IMR-90 (cell line): ENCODE measurements around the gene HYLS1. TPM values are rescaled to one million over a fixed set of nuclear protein-coding genes. Genes with fewer than 3 reads are reported as not detected.

Experiments used
- ATAC-seq: fragments of 200-7000 bp; cut with Tn5 transposase; 2 replicates; pipeline ENCODE4 v1.9.1; 2020; ENCODE audit warnings: low read depth, mild to moderate bottlenecking, moderate library complexity
- BruUV-seq: library from RNA; stranded (reverse); fragments of 400-500 nt; replicated peaks from 2 replicates; lab custom pipeline; 2021; lab: Mats Ljungman, UMichigan
- CTCF ChIA-PET: fragments of 300-600 bp; formaldehyde crosslinking; extraction: SDS; loops from one replicate; lab custom pipeline; 2021; ENCODE audit warnings: antibody characterized with exemption; lab: Yijun Ruan, JAX
- POLR2A ChIA-PET: fragments of 300-600 bp; sonication (Branson Sonifier 250); formaldehyde crosslinking; loops from one replicate; lab custom pipeline; 2022; ENCODE audit warnings: antibody characterized with exemption; ENCODE audit not compliant: unreplicated experiment; lab: Charles Lee
- DNase-seq: peaks from one replicate; pipeline ENCODE4 v3.0.0; 2013
- H2AFZ ChIP-seq: replicated peaks from 2 replicates; pipeline ENCODE3; 2013; ENCODE audit warnings: low read length, mild to moderate bottlenecking; ENCODE audit not compliant: poor library complexity
- H2AK5ac ChIP-seq: 2 replicates; pipeline ENCODE4 v1.6.1; 2013; ENCODE audit warnings: low read depth, low read length, inconsistent platforms
- H2AK9ac ChIP-seq: replicated peaks from 2 replicates; pipeline ENCODE3; 2013; ENCODE audit warnings: mild to moderate bottlenecking, low read depth, low read length, moderate library complexity; ENCODE audit not compliant: poor library complexity
- H2BK120ac ChIP-seq: 2 replicates; pipeline ENCODE4 v1.6.1; 2013; ENCODE audit warnings: low read depth, low read length, inconsistent platforms
- H2BK15ac ChIP-seq: 3 replicates; pipeline ENCODE4 v1.6.1; 2013; ENCODE audit warnings: low read depth, low read length, inconsistent platforms
- H2BK20ac ChIP-seq: 2 replicates; pipeline ENCODE4 v1.6.1; 2013; ENCODE audit warnings: low read depth, mild to moderate bottlenecking, inconsistent platforms, low read length, moderate library complexity
- H2BK5ac ChIP-seq: 2 replicates; pipeline ENCODE4 v1.6.1; 2013; ENCODE audit warnings: mild to moderate bottlenecking, low read depth, low read length, inconsistent platforms; ENCODE audit not compliant: poor library complexity, severe bottlenecking
- H3K14ac ChIP-seq: replicated peaks from 2 replicates; pipeline ENCODE4 v1.6.1; 2013; ENCODE audit warnings: low read depth, low read length, inconsistent platforms
- H3K18ac ChIP-seq: 2 replicates; pipeline ENCODE4 v1.6.1; 2013; ENCODE audit warnings: low read depth, low read length, control low read depth
- H3K23ac ChIP-seq: 2 replicates; pipeline ENCODE4 v1.6.1; 2013; ENCODE audit warnings: low read depth, low read length, inconsistent platforms
- H3K27ac ChIP-seq: 2 replicates; pipeline ENCODE4 v1.5.1; 2013; ENCODE audit warnings: mild to moderate bottlenecking, control low read depth, low read length; ENCODE audit not compliant: insufficient read depth
- H3K27me3 ChIP-seq: 2 replicates; pipeline ENCODE4 v1.6.1; 2013; ENCODE audit warnings: low read length; ENCODE audit not compliant: control insufficient read depth, insufficient read depth
- H3K36me3 ChIP-seq: 2 replicates; pipeline ENCODE4 v1.6.1; 2013; ENCODE audit warnings: low read length, mixed read lengths; ENCODE audit not compliant: control insufficient read depth, insufficient read depth
- H3K4ac ChIP-seq: 2 replicates; pipeline ENCODE4 v1.6.1; 2013; ENCODE audit warnings: low read depth, low read length, inconsistent platforms
- H3K4me1 ChIP-seq: 2 replicates; pipeline ENCODE4 v1.6.1; 2013; ENCODE audit warnings: low read length, mixed read lengths; ENCODE audit not compliant: control insufficient read depth, insufficient read depth
- H3K4me2 ChIP-seq: 2 replicates; pipeline ENCODE4 v1.6.1; 2013; ENCODE audit warnings: low read depth, mild to moderate bottlenecking, control low read depth, low read length, moderate library complexity
- H3K4me3 ChIP-seq: 2 replicates; pipeline ENCODE4 v1.5.1; 2013; ENCODE audit warnings: low read depth, mild to moderate bottlenecking, control low read depth, low read length, moderate library complexity; ENCODE audit not compliant: insufficient read depth
- H3K56ac ChIP-seq: 2 replicates; pipeline ENCODE4 v1.6.1; 2013; ENCODE audit warnings: low read length, inconsistent platforms; ENCODE audit not compliant: insufficient read depth; ENCODE audit errors: extremely low read depth
- H3K79me1 ChIP-seq, 2 experiments: 2 replicates each; pipeline ENCODE4 v1.6.1; 2013; ENCODE audit warnings: low read length in 2 of 2, inconsistent platforms in 1 of 2, low read depth in 1 of 2
- H3K9ac ChIP-seq: 2 replicates; pipeline ENCODE4 v1.6.1; 2013; ENCODE audit warnings: low read depth, low read length, control low read depth
- H3K9me1 ChIP-seq: 2 replicates; pipeline ENCODE4 v1.6.1; 2013; ENCODE audit warnings: low read length, inconsistent platforms; ENCODE audit not compliant: insufficient read depth
- H3K9me3 ChIP-seq: 2 replicates; pipeline ENCODE4 v1.6.1; 2013; ENCODE audit warnings: low read length; ENCODE audit not compliant: control insufficient read depth, insufficient read depth
- H4K20me1 ChIP-seq: 2 replicates; pipeline ENCODE4 v1.6.1; 2013; ENCODE audit warnings: low read length, inconsistent platforms; ENCODE audit not compliant: insufficient read depth
- H4K5ac ChIP-seq: 2 replicates; pipeline ENCODE4 v1.6.1; 2013; ENCODE audit warnings: mild to moderate bottlenecking, low read depth, low read length, control low read depth
- H4K8ac ChIP-seq, 2 experiments: 2 replicates each; pipeline ENCODE4 v1.6.1; 2013; ENCODE audit warnings: low read depth in 2 of 2, low read length in 2 of 2, control low read depth in 1 of 2, inconsistent platforms in 1 of 2
- H4K91ac ChIP-seq: 2 replicates; pipeline ENCODE4 v1.6.1; 2013; ENCODE audit warnings: low read depth, low read length, inconsistent platforms; ENCODE audit not compliant: insufficient read depth
- CEBPB ChIP-seq: IDR thresholded peaks from 2 replicates; pipeline ENCODE4 v1.6.1; 2012; ENCODE audit warnings: low read depth, low read length, improper control_type of control experiment
- CHD1 ChIP-seq: IDR thresholded peaks from 2 replicates; pipeline ENCODE4 v1.6.1; 2012; ENCODE audit warnings: low read depth, low read length, improper control_type of control experiment
- CTCF ChIP-seq: conservative IDR thresholded peaks from 2 replicates; pipeline ENCODE4 v1.5.1; 2012; ENCODE audit warnings: mild to moderate bottlenecking, low read depth, low read length, improper control_type of control experiment
- MAFK ChIP-seq: IDR thresholded peaks from 2 replicates; pipeline ENCODE4 v1.6.1; 2012; ENCODE audit warnings: low read depth, low read length, improper control_type of control experiment
- MXI1 ChIP-seq: IDR thresholded peaks from 2 replicates; pipeline ENCODE4 v1.6.1; 2012; ENCODE audit warnings: low read depth, mild to moderate bottlenecking, low read length, moderate library complexity, borderline replicate concordance
- NFE2L2 ChIP-seq: fragments of 150-350 bp; IDR thresholded peaks from 2 replicates; pipeline ENCODE4 v1.6.1; 2016; ENCODE audit warnings: low read depth, mild to moderate bottlenecking, low read length
- RCOR1 ChIP-seq: IDR thresholded peaks from 2 replicates; pipeline ENCODE4 v1.6.1; 2012; ENCODE audit warnings: mild to moderate bottlenecking, low read length, improper control_type of control experiment; ENCODE audit not compliant: insufficient replicate concordance
- SMC3 ChIP-seq: fragments of 150-350 bp; IDR thresholded peaks from 2 replicates; pipeline ENCODE4 v1.6.1; 2016; ENCODE audit warnings: low read depth, mild to moderate bottlenecking, antibody characterized with exemption, low read length, moderate library complexity
- WGBS, 2 experiments: methylation state at CpG; one replicate each; pipeline versions ENCODE4 v1.1.5 to v1.1.7; 2013; ENCODE audit warnings: missing lambda C conversion rate in 2 of 2; ENCODE audit not compliant: insufficient read length in 1 of 2; ENCODE audit errors: extremely low coverage in 2 of 2; 5-methylcytosine and 5-hydroxymethylcytosine counted together
- dilution Hi-C: fragments of 300-500 bp; cut with HindIII; formaldehyde crosslinking; loops from one replicate; pipeline ENCODE4 v1.14.3; 2018; ENCODE audit warnings: low sequenced_read_pairs; ENCODE audit not compliant: unreplicated experiment
- in situ Hi-C: fragments of 300-500 bp; cut with MboI; formaldehyde crosslinking; loops from 3 replicates; pipeline ENCODE4 v1.14.3; 2019; ENCODE audit warnings: low sequenced_read_pairs, inconsistent platforms, mixed read lengths
- intact Hi-C: fragments of 100-400 bp; cut with micrococcal nuclease; formaldehyde crosslinking; loops from 2 replicates; pipeline ENCODE4 v1.10.0; 2022
- polyA plus RNA-seq, 3 experiments: library from polyadenylated mRNA; depleted of rRNA; stranded (reverse); fragments of >200 nt; gene quantifications; 2 replicates each; pipeline ENCODE4 v1.2.3, GENCODE V29; 2012; ENCODE audit warnings: low replicate concordance in 1 of 3
- total RNA-seq: library from RNA; depleted of rRNA; stranded (reverse); fragments of >200 nt; gene quantifications from 2 replicates; pipeline ENCODE4 v1.2.3, GENCODE V29; 2012
- TF ChIP-seq, protein P1 (sequence below): fragments of 150-350 bp; IDR thresholded peaks from 2 replicates; pipeline ENCODE4 v1.6.1; 2016; ENCODE audit warnings: low read depth, mild to moderate bottlenecking, low read length, moderate library complexity, borderline replicate concordance

Gene HYLS1
- total and polyA plus RNA-seq, 2 of the 4 experiments (the other 2 are of a cell fraction), result 5.1 to 8.1 TPM

- Histone ChIP-seq H2BK5ac (no peak overlapping the region), H2AK5ac (no peak overlapping the region), H3K23ac (no peak overlapping the region), H3K18ac (no peak overlapping the region), H2BK15ac (no peak overlapping the region), H4K20me1 (no peaks in the 10 kb centered on the region), H3K4me3 (no peak overlapping the region), H3K79me1 (no peaks in the 10 kb centered on the region), H2AFZ (no peak overlapping the region), H2BK20ac (no peak overlapping the region), H2BK120ac (no peak overlapping the region), H4K5ac (no peak overlapping the region), H3K27ac (no peak overlapping the region), H4K91ac (no peak overlapping the region), H3K14ac (no peak overlapping the region), H2AK9ac (no peak overlapping the region), H3K27me3 (peaks cover 32% of the 10 kb centered on the region), H3K4me2 (no peak overlapping the region), H3K4ac (no peak overlapping the region), H4K8ac (no peak overlapping the region), H3K56ac (no peak overlapping the region), H3K4me1 (no peaks in the 10 kb centered on the region), H3K9me1 (no peaks in the 10 kb centered on the region), H3K9ac (no peak overlapping the region), H3K9me3 (no peaks in the 10 kb centered on the region), H3K36me3 (no peaks in the 10 kb centered on the region)
- DNase-seq, result no peak
- in situ Hi-C loops, result no loop called here
- BruUV-seq, result no TSS peak
- no peak for ATAC-seq
- WGBS, 2 experiments, result 81% methylated on average over 3 of the region's 12 CpGs; no CpG with 5 or more reads in 1 of the 2 experiments
- CTCF ChIA-PET, result interaction anchor here (1.1 kb wide), 1 partner anchor 275 kb away, joined by 3 read pairs; no protein-coding TSS in a partner anchor
- no peak for TF ChIP-seq MAFK
- TF ChIP-seq CHD1, result no peak
- TF ChIP-seq MXI1, result no peak
- TF ChIP-seq, protein P1, sequence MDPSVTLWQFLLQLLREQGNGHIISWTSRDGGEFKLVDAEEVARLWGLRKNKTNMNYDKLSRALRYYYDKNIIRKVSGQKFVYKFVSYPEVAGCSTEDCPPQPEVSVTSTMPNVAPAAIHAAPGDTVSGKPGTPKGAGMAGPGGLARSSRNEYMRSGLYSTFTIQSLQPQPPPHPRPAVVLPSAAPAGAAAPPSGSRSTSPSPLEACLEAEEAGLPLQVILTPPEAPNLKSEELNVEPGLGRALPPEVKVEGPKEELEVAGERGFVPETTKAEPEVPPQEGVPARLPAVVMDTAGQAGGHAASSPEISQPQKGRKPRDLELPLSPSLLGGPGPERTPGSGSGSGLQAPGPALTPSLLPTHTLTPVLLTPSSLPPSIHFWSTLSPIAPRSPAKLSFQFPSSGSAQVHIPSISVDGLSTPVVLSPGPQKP, result no peak
- no peak for TF ChIP-seq SMC3
- no peak for TF ChIP-seq CTCF
- no peak for TF ChIP-seq RCOR1
- TF ChIP-seq NFE2L2, result no peak
- no peak for TF ChIP-seq CEBPB
- intact Hi-C loops, result no loop called here
- dilution Hi-C loops, result loop anchor here (25.0 kb wide), 1 partner anchor 295 kb away; the partner anchor contains the start of genes FAM118B and RPUSD4
- POLR2A ChIA-PET, result no interaction called here
These were observed 29.3 kb downstream of the HYLS1 start for GRCh38 chr11:125916683-125917347.
